Measurements from ENCODE around the gene EML6.

The EML6 gene

GRCh38 chr2:54997826-54998225 lies 274.4 kb downstream of the EML6 start:
- Histone ChIP-seq H3K4me1 (ENCODE audit: control insufficient read depth, insufficient read depth, low read length) (peaks cover 4% of the 10 kb centered on the region), H3K9ac (ENCODE audit: low read length in 2 of 2) (no peak overlapping the region), H3K36me3 (ENCODE audit: control insufficient read depth in 2 of 2, insufficient read depth in 2 of 2, low read length in 2 of 2) (no peaks in the 10 kb centered on the region), H3K4me3 (ENCODE audit: low read length in 2 of 2) (no peak overlapping the region), H3K27ac (ENCODE audit: low read length) (no peak overlapping the region), H3K9me3 (ENCODE audit: control insufficient read depth in 2 of 2, low read length in 2 of 2) (no peaks in the 10 kb centered on the region), H3K27me3 (ENCODE audit: control insufficient read depth in 1 of 2, insufficient read depth in 2 of 2, low read length in 2 of 2) (no peaks in the 10 kb centered on the region)

DNA sequence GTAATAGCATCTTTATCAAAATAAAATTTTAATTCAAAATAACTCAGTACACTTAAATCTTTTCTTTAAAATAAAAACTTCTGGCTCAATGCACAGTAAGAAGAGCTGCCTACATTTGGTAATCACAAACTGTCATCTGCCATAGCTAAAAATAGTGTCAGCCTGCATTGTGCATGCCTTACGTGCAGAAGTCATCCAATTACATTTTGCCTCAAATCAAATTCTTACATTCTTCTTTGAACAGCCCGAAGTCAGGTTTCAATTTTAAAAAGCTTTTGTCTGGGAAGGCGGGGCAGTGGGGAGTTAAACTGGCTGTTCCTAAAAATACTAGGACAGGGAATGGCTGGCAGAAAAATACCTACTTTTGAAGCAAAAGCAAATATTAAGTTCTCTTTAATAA lies 275.7 kb downstream of the EML6 start:
- Histone ChIP-seq H3K27me3 (ENCODE audit: control insufficient read depth in 1 of 2, insufficient read depth in 2 of 2, low read length in 2 of 2) (no peaks in the 10 kb centered on the region), H3K9ac (ENCODE audit: low read length in 2 of 2) (no peak overlapping the region), H3K27ac (ENCODE audit: low read length) (no peak overlapping the region), H3K9me3 (ENCODE audit: control insufficient read depth in 2 of 2, low read length in 2 of 2) (no peaks in the 10 kb centered on the region), H3K36me3 (ENCODE audit: control insufficient read depth in 2 of 2, insufficient read depth in 2 of 2, low read length in 2 of 2) (no peaks in the 10 kb centered on the region), H3K4me1 (ENCODE audit: control insufficient read depth, insufficient read depth, low read length) (peaks cover 4% of the 10 kb centered on the region), H3K4me3 (ENCODE audit: low read length in 2 of 2) (peak overlapping the region; percentile 36 to 48)

GRCh38 chr2:55000341-55000740 lies 276.9 kb downstream of the EML6 start:
- Histone ChIP-seq H3K9ac (ENCODE audit: low read length in 2 of 2) (no peak overlapping the region), H3K9me3 (ENCODE audit: control insufficient read depth in 2 of 2, low read length in 2 of 2) (no peaks in the 10 kb centered on the region), H3K36me3 (ENCODE audit: control insufficient read depth in 2 of 2, insufficient read depth in 2 of 2, low read length in 2 of 2) (no peaks in the 10 kb centered on the region), H3K4me3 (ENCODE audit: low read length in 2 of 2) (no peak overlapping the region), H3K27ac (ENCODE audit: low read length) (no peak overlapping the region), H3K27me3 (ENCODE audit: control insufficient read depth in 1 of 2, insufficient read depth in 2 of 2, low read length in 2 of 2) (no peaks in the 10 kb centered on the region), H3K4me1 (ENCODE audit: control insufficient read depth, insufficient read depth, low read length) (peaks cover 4% of the 10 kb centered on the region)

- Histone ChIP-seq H3K4me1 (ENCODE audit: control insufficient read depth, insufficient read depth, low read length) (peaks cover 4% of the 10 kb centered on the region), H3K36me3 (ENCODE audit: control insufficient read depth in 2 of 2, insufficient read depth in 2 of 2, low read length in 2 of 2) (no peaks in the 10 kb centered on the region), H3K27ac (ENCODE audit: low read length) (no peak overlapping the region), H3K9ac (ENCODE audit: low read length in 2 of 2) (no peak overlapping the region), H3K4me3 (ENCODE audit: low read length in 2 of 2) (no peak overlapping the region), H3K27me3 (ENCODE audit: control insufficient read depth in 1 of 2, insufficient read depth in 2 of 2, low read length in 2 of 2) (no peaks in the 10 kb centered on the region), H3K9me3 (ENCODE audit: control insufficient read depth in 2 of 2, low read length in 2 of 2) (no peaks in the 10 kb centered on the region)
Observed at GRCh38 chr2:55001716-55002115, 278.3 kb downstream of the EML6 start.

DNA sequence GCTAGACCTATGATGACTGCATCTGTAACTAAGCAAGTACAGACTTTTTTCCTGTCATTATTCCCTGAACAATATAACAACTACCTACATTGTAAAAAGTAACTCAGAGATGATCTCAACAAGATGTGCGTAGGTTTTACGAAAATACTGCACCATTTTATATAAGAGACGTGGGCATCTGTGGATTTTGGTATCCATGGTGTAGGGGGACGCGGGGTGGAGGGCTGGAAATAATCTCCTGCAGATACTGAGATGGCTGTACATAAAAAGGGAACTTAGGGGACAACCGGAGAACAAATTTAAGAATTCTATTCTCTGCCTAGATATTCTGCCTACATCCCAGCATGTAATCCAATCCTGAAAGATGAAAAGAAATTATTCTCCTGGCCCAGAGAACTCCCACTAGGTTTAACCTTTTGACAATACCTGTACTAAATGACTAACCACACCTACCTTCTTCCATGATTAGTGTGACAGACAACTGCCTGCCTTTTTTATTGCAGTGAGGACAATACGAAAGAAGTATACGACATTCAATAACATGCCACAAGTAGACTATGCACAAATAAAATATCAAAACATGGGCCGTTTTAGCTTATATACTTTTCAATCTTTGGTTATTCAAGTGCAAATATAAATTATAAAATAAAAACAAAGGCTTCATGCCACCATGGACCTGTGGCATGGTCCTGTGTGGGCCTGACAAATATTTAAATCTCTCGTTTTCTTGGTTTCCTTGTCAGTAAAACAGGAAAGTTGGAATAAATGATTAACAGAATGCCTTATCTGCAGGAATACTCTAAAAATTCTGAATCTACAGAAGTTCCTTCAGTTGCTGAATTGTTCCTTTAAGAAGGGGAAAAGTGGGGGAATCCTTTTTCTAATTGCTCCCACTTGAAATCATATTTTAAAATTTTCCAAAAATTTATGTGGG lies 280.5 kb downstream of the EML6 start:
- Histone ChIP-seq H3K9me3 (ENCODE audit: control insufficient read depth in 2 of 2, low read length in 2 of 2) (no peaks in the 10 kb centered on the region), H3K4me3 (ENCODE audit: low read length in 2 of 2) (no peak overlapping the region), H3K36me3 (ENCODE audit: control insufficient read depth in 2 of 2, insufficient read depth in 2 of 2, low read length in 2 of 2) (no peaks in the 10 kb centered on the region), H3K9ac (ENCODE audit: low read length in 2 of 2) (no peak overlapping the region), H3K27ac (ENCODE audit: low read length) (no peak overlapping the region), H3K4me1 (ENCODE audit: control insufficient read depth, insufficient read depth, low read length) (peaks cover 7% of the 10 kb centered on the region), H3K27me3 (ENCODE audit: control insufficient read depth in 1 of 2, insufficient read depth in 2 of 2, low read length in 2 of 2) (no peaks in the 10 kb centered on the region)

DNA sequence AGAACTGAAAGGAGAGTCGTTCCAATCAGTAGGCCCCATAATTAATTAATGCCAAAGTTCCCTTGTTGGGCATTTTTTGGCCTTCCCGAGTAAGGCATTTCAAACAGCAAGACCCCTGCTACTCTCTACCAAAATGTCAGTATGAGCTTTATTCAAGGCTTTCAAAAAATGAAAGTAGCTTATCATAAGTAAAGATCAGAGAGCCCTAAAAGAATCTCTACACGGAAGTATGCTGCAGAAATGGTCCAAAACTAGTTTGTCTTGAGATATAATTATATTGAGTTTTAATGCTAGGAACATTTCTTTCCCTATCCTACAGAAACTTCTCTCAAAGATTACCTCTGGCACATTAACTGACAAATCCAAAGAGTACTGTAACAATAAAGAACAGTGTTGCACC lies 282.8 kb downstream of the EML6 start:
- H3K4me1 ChIP-seq (ENCODE audit: control insufficient read depth, insufficient read depth, low read length), result peaks cover 3% of the 10 kb centered on the region
- H3K27ac ChIP-seq (ENCODE audit: low read length), result no peak overlapping the region
- no peak overlapping the region for H3K4me3 ChIP-seq (ENCODE audit: low read length in 2 of 2)
- no peaks in the 10 kb centered on the region for H3K9me3 ChIP-seq (ENCODE audit: control insufficient read depth in 2 of 2, low read length in 2 of 2)
- no peak overlapping the region for H3K9ac ChIP-seq (ENCODE audit: low read length in 2 of 2)
- H3K36me3 ChIP-seq (ENCODE audit: control insufficient read depth in 2 of 2, insufficient read depth in 2 of 2, low read length in 2 of 2), result no peaks in the 10 kb centered on the region
- no peaks in the 10 kb centered on the region for H3K27me3 ChIP-seq (ENCODE audit: control insufficient read depth in 1 of 2, insufficient read depth in 2 of 2, low read length in 2 of 2)

- H3K27ac ChIP-seq (ENCODE audit: low read length), result no peak overlapping the region
- H3K9me3 ChIP-seq (ENCODE audit: control insufficient read depth in 2 of 2, low read length in 2 of 2), result no peaks in the 10 kb centered on the region
- peak overlapping the region in 1 of 2 donors; percentile 16 for H3K9ac ChIP-seq (ENCODE audit: low read length in 2 of 2)
- no peaks in the 10 kb centered on the region for H3K27me3 ChIP-seq (ENCODE audit: control insufficient read depth in 1 of 2, insufficient read depth in 2 of 2, low read length in 2 of 2)
- no peaks in the 10 kb centered on the region for H3K36me3 ChIP-seq (ENCODE audit: control insufficient read depth in 2 of 2, insufficient read depth in 2 of 2, low read length in 2 of 2)
- H3K4me3 ChIP-seq (ENCODE audit: low read length in 2 of 2), result peak overlapping the region; percentile 28 to 59
- H3K4me1 ChIP-seq (ENCODE audit: control insufficient read depth, insufficient read depth, low read length), result peaks cover 13% of the 10 kb centered on the region
Observed at GRCh38 chr2:55009277-55010060, 286.0 kb downstream of the EML6 start.

DNA sequence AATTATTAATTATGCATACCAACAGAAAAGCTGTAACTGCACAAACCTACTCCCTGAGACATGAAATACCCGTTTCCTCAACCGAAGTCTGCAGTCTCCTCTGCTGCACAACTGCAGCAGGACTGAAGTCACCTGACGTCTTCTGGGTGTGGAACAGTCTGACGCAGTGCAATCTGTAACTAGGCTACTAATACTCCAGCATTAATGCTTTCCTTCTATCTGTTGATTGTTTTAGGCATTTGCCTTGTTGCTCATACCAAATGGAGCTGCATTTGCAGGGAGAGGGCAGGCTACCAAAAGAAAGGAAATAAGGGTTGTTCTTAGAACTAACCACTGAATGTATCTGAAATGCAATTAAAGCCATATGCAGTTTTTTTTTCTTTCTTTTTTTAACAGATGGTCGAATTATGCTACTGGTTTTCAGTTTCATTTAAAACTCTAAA lies 286.7 kb downstream of the EML6 start:
- Histone ChIP-seq H3K4me3 (ENCODE audit: low read length in 2 of 2) (peak overlapping the region; percentile 28 to 59), H3K4me1 (ENCODE audit: control insufficient read depth, insufficient read depth, low read length) (peaks cover 13% of the 10 kb centered on the region)

DNA sequence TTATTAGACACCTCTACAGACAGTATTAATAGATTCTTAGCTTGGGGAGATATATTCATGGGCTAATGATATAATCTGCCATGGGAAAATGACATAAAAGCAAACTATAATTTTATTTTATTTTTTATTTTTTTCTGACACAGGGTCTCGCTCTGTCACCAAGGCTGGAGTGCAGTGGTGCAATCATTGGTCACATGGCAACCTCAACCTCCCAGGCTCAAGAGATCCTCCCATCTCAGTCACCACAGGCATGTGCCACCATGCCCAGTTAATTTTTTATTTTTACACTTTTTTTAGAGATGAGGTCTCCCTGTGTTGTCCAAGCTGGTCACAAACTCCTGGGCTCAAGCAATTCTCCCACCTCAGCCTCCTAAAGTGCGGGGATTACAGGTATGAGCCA lies 287.5 kb downstream of the EML6 start:
- Histone ChIP-seq H3K4me1 (ENCODE audit: control insufficient read depth, insufficient read depth, low read length) (peaks cover 13% of the 10 kb centered on the region), H3K27ac (ENCODE audit: low read length) (no peak overlapping the region), H3K4me3 (ENCODE audit: low read length in 2 of 2) (no peak overlapping the region), H3K27me3 (ENCODE audit: control insufficient read depth in 1 of 2, insufficient read depth in 2 of 2, low read length in 2 of 2) (no peaks in the 10 kb centered on the region), H3K9me3 (ENCODE audit: control insufficient read depth in 2 of 2, low read length in 2 of 2) (no peaks in the 10 kb centered on the region), H3K9ac (ENCODE audit: low read length in 2 of 2) (no peak overlapping the region), H3K36me3 (ENCODE audit: control insufficient read depth in 2 of 2, insufficient read depth in 2 of 2, low read length in 2 of 2) (no peaks in the 10 kb centered on the region)

More for the DNA sequence above, 286.7 kb downstream of the EML6 start:
- Histone ChIP-seq H3K9me3 (ENCODE audit: control insufficient read depth in 2 of 2, low read length in 2 of 2) (no peaks in the 10 kb centered on the region), H3K27ac (ENCODE audit: low read length) (no peak overlapping the region), H3K27me3 (ENCODE audit: control insufficient read depth in 1 of 2, insufficient read depth in 2 of 2, low read length in 2 of 2) (no peaks in the 10 kb centered on the region), H3K36me3 (ENCODE audit: control insufficient read depth in 2 of 2, insufficient read depth in 2 of 2, low read length in 2 of 2) (no peaks in the 10 kb centered on the region), H3K9ac (ENCODE audit: low read length in 2 of 2) (peak overlapping the region in 1 of 2 donors; percentile 16)

GRCh38 chr2:55011831-55012671 lies 288.6 kb downstream of the EML6 start:
- no peak overlapping the region for H3K27ac ChIP-seq (ENCODE audit: low read length)
- no peak overlapping the region for H3K9ac ChIP-seq (ENCODE audit: low read length in 2 of 2)

More at GRCh38 chr2:55011831-55012671, 288.6 kb downstream of the EML6 start:
- no peak overlapping the region for H3K4me3 ChIP-seq (ENCODE audit: low read length in 2 of 2)
- no peaks in the 10 kb centered on the region for H3K36me3 ChIP-seq (ENCODE audit: control insufficient read depth in 2 of 2, insufficient read depth in 2 of 2, low read length in 2 of 2)
- peaks cover 13% of the 10 kb centered on the region for H3K4me1 ChIP-seq (ENCODE audit: control insufficient read depth, insufficient read depth, low read length)
- H3K9me3 ChIP-seq (ENCODE audit: control insufficient read depth in 2 of 2, low read length in 2 of 2), result no peaks in the 10 kb centered on the region
- H3K27me3 ChIP-seq (ENCODE audit: control insufficient read depth in 1 of 2, insufficient read depth in 2 of 2, low read length in 2 of 2), result no peaks in the 10 kb centered on the region
